AG09319 (cell line): ENCODE results near the gene NUDT1.

Experiments used
- DNase-seq: peaks from one replicate; pipeline ENCODE4 v3.0.0-alpha.2; 2010; ENCODE audit warnings: low read depth; ENCODE audit errors: extremely low read depth
- CTCF ChIP-seq: IDR thresholded peaks from 2 replicates; pipeline ENCODE4 v1.5.1; 2011; ENCODE audit warnings: low read depth, mild to moderate bottlenecking, inconsistent platforms, low read length, moderate library complexity

The NUDT1 gene

GRCh38 chr7:2201686-2202360 lies 40.2 kb upstream of the NUDT1 start:
- no peak for DNase-seq
- no peak for TF ChIP-seq CTCF

- no peak for TF ChIP-seq CTCF
- DNase-seq = no peak
Observed at GRCh38 chr7:2202361-2202761, 39.7 kb upstream of the NUDT1 start.

- no peak for DNase-seq
- no peak for TF ChIP-seq CTCF
Observed at GRCh38 chr7:2202901-2203765, 38.9 kb upstream of the NUDT1 start.

GRCh38 chr7:2203766-2204300 lies 38.2 kb upstream of the NUDT1 start:
- no peak for TF ChIP-seq CTCF
- DNase-seq = no peak

- DNase-seq = no peak
- no peak for TF ChIP-seq CTCF
Observed at GRCh38 chr7:2204446-2204845, 37.6 kb upstream of the NUDT1 start.

GRCh38 chr7:2205036-2205780 lies 36.8 kb upstream of the NUDT1 start:
- no peak for DNase-seq
- no peak for TF ChIP-seq CTCF
